Measurements from ENCODE around the gene MYCBPAP. TPM values are rescaled to one million over a fixed set of nuclear protein-coding genes. Genes with fewer than 3 reads are reported as not detected.

MYCBPAP gene
- polyA plus RNA-seq, 3 donors: 1.4 to 3.3 (median 2.2) TPM

DNA sequence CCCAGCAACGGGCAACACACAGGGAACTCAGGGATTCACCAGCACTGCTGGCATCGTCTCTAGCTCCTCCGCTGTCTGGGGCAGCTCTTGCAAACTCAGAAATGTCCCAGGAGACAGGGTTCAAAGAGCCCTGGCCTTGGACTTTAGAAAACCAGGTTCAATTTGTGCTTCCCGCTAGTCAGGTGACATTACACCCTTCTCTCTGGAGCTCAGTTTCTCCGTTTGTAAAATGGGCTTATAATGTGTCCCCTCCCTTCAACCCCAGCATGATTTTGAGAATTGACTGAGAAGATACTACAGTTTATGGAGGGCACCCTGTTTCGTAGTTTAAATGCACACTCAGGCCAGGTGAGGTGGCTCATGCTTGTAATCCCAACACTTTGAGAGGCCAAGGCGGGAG is 1.9 kb upstream of the MYCBPAP start:
- no peak for DNase-seq (ENCODE audit: extremely low read depth in 1 of 11, low read depth in 9 of 11, low spot score in 4 of 11)

DNA sequence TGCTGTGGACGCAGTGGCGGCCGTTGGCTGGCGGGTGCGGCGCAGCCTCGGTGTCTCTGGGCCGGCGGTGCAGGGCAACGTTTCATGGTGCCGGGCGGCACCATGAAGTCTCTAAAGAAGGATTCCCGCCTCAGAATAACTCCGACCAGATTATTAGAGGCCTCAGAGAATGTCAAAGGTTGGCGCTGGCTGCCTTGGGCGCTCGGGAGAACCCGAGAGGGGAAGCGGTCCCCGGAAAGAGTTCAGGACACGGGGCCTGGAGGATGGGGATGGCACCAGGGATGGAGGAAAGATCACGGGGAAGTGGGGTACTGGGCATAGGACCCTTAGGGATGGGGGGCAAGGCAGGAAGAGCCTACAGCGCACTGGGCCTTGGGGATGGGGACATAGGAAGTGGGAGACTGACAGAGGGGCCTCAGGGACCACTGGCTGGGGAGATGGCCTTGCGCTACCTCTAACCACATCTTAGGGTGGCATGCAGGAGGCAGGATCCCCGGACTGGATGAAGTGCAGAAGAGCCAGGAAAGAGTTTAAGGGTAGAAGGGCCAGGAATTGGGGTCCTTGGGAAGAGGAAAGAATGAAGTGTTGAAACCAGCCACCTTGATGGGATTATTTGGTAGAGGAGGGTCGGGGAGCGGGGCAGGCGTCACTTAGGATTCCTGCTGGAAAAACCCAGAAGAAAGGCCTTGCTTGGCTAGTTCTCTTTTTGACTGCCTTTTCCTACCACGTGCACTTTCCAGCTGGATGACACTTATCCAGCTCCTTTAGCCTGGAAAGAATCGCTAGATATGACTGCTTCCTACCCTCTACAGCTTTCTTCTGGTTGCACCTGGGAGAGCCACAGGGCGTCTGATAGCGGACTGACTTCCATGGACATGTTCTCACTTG is 578 bp downstream of the MYCBPAP start:
- no peak for DNase-seq (ENCODE audit: extremely low read depth in 1 of 11, low read depth in 9 of 11, low spot score in 4 of 11)

DNA sequence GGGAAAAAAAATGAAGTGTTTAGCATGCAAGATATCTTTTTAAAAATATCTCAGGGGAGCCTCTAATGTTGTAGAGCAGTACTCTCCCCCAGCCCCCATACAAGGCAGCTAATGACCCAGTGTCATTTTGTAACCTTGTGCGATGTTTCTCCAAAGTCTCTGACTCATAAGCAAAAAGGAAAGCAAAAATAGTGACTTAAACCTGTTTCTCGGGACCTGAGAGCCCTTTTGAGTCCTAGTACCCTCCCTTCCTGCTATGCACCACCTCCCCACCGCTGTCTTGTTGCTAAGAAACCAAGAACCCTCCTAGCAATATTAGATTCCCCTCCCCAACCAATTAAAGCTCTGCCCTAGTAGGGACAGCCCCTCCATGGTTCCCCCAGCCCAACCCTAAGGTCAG is 2.8 kb downstream of the MYCBPAP start:
- no peak for DNase-seq (ENCODE audit: extremely low read depth in 1 of 11, low read depth in 9 of 11, low spot score in 4 of 11)

DNA sequence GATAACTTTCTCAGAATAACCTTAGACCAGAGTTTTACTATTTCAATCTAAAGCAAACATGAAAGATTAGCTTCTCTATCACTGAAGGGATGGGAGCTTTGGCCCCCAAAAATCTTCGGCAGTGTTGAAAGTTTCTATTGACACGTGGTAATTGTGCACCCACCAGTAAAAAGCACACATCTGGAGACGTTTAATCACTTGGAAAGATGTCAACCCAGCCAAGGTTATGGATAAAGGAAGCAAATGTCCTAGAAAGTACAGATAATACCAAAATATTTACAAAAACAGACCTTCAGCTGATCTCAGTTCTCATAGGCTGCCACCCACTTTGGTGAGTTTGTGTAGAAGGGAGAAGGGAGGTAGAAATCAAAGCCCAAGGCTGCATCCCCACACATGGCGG is 5.3 kb downstream of the MYCBPAP start:
- no peak for DNase-seq (ENCODE audit: extremely low read depth in 1 of 11, low read depth in 9 of 11, low spot score in 4 of 11)

DNA sequence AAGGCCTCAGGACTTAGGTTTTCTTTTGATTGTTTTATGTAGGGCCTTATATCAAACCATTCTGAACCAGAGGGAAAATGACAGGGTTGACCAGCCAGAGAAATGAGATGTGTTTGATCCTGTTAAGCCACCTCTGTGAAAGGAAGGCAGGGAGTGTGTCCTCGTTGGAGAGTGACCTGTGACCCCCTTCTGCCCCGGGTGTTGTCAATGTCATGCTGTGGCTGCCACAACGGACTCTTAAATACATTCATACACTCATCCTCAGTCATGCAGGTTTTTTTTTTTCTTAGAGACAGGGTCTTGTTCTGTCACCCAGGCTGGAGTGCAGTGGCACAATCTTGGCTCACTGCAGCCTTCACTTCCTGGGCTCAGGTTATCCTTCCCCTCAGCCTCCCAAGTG is 6.1 kb downstream of the MYCBPAP start:
- DNase-seq (ENCODE audit: extremely low read depth in 1 of 11, low read depth in 9 of 11, low spot score in 4 of 11): no peak

DNA sequence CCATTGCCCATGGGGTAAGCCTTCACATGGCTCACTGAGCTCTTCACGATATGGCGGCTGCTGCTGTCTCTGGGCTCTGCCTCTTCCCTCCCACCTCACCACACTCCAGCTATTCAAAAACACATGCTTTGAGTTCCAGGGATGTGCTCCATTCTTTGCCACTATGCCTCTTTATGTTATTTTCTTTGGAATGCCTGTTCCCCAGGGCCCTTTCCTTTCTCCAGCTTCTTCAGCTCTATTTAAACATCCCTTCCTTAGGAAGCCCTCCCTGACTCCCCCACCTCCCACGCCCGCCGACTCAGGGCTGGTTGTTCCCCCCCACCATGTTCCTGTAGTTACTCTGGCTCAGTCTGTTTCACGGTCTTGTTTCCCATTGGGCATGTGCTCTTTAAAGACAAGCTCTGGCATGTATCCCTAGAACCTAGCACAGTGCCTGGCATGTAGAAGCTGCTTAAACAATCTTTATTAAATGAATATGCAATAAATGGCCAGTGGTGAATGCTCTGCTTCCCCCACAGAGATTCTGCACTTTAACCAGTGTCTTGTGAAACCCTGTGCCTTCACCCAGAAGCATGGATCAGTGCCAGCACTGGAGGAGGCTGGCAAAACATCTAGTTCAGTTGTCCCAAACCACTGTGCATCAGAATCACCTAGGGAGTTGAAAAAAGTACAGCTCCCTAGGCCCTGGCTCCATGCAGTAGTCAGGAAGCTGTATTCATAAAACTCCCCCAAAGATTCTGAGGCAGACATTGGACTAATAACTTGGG is 6.9 kb downstream of the MYCBPAP start:
- no peak for DNase-seq (ENCODE audit: extremely low read depth in 1 of 11, low read depth in 9 of 11, low spot score in 4 of 11)

DNA sequence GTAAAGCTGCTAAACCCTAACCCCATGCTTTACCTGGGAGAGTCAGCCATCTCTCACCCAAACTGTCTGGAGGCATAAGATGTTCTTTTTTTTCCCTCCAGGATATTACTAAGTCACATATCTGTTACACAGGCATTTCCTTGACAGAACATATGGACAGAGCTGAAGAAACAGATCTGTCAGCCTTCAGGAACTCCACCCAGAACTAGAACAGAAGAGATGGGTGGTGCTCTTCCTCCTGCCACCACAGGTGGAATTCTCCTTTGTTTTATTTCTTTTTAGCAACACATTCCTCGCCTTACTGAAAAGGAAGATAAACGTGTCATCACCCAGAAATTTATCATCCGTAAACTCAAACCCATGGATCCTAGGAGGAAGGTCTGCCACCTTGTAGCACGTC is 8.8 kb downstream of the MYCBPAP start:
- no peak for DNase-seq (ENCODE audit: extremely low read depth in 1 of 11, low read depth in 9 of 11, low spot score in 4 of 11)

DNA sequence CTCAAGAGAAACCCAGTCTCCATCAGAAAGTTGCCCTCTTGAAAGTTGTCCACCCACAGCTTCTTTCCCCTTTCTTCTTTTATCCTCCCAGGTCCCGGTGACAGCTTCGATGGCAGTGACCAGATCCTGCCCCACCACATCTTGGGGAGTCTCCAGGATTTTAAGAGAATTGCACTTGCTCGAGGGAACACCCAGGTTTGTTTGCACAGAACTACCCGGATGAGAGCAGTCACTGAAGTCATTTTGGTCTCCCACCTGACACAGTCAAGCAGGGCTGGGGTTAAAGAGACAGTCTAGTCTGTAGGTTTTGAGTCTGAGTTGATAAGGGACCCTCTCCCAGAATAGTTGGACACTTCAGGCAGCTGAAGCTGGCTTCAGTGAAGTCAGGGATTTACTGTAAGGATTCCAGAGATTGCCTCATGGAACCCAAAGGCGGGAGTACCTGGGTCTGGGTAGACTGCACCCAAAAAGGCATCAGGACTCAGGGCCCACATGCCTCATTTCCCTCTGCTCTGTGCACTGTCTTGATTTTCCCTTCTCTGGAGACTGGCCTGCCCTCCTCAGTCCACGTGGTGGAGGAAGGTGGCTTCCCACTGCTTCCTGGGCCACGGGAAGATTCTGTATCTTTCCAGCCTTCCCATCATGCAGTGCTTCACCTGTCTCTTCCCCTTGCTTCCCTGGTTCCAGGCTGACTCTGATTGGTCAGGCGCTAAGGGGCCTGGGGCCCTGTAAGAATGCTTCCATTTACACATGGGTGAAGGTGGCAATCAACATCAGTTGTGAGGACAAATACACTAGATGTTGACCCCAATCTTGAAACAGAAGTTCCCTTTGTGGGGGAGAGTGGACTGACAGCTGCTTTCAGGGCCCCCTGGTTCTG is 9.5 kb downstream of the MYCBPAP start:
- DNase-seq (ENCODE audit: extremely low read depth in 1 of 11, low read depth in 9 of 11, low spot score in 4 of 11): no peak

DNA sequence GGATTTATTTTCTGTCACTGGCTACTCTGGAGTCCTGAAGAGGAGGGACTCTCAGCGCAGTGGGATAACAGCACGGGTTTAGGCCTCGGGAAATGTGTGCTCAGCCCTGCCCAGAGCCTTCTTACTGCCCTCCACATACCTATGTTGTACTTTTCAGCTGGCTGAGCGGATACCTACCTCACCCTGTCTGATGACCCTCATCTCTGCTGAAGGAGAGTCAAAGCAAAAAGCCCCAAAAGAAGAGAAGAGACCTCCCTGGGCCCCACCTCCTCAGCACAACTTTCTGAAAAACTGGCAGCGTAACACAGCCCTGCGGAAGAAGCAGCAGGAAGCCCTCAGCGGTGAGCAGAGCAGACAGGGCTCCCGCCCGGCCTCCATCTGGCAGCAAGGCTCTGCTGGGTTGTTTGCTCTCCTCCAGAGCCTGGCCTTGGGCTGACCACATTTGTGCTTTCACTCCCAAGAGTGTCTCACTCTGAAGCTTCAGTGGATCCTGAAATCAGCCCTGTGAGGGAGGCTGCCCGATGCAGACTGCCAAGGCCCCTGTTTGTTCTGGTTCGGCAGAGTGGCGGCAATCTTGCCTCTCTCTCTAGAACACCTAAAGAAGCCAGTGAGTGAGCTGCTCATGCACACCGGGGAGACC is 10.3 kb downstream of the MYCBPAP start:
- DNase-seq (ENCODE audit: extremely low read depth in 1 of 11, low read depth in 9 of 11, low spot score in 4 of 11): no peak

DNA sequence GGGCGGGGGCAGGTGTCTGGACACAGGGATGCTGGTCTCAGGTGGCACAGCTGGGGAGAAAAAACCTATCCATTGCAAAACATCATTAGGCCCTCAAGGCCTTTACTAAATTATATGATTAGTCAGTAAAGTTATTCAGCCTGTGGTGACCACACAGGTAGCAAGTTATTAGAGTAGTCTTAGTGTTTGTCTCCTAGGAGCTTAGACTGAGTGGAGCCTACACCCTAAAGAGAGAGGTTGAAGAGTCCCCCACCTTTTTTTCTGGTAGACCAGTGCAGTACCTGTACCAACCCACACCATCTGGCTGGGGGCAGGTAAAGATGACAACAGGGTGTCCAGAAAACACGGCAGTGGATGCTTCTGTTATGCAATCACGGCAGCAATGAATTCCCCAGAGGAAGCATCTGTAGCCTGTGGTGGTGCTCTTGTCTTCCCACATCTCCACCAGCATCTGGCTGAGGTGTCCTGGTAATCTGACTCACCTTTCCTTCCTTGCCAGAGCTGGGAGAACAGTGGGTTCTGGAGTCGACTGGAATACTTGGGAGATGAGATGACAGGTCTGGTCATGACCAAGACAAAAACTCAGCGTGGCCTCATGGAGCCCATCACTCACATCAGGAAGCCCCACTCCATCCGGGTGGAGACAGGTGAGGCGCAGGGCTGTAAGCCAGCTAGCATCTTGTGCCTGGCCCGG is 11.0 kb downstream of the MYCBPAP start:
- DNase-seq (ENCODE audit: extremely low read depth in 1 of 11, low read depth in 9 of 11, low spot score in 4 of 11): no peak

DNA sequence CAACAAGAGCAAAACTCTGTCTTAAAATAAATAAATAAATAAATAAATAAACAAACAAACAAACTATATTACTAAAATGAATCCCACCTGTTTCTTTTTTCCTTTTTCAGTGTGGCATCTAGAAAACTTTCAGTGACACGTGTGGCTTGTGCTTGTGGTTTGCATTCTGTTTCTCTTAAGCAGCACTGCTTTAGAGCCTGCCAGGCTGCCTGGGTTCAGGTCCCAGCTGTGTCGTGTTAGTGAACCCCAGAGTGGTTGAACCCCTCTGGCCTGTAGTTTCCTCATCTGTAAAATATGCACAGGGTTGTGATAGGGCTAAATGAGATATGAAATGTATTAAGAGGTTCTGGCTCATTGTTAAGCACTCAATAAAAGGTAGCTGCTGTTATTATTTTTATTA is 12.2 kb downstream of the MYCBPAP start:
- DNase-seq (ENCODE audit: extremely low read depth in 1 of 11, low read depth in 9 of 11, low spot score in 4 of 11): no peak

DNA sequence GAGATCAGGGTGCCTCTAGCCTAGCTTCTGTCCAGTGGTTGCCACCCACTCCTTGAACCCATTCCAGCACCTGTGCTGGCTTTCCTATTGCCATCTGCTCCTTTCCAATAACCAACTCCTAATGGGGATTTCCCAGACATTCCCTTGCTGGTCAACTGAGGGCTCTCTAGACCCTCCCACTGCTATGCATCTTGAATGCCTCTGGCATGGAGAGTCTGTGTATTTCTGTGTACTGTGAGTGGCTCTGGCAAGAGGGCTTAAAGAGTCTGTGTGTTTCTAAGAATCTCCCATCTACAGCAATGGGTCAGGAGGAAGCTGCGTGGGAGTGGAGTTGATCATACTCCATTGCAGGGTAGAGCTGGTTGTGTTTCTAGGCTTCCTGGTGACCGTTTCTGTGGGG is 13.3 kb downstream of the MYCBPAP start:
- no peak for DNase-seq (ENCODE audit: extremely low read depth in 1 of 11, low read depth in 9 of 11, low spot score in 4 of 11)

DNA sequence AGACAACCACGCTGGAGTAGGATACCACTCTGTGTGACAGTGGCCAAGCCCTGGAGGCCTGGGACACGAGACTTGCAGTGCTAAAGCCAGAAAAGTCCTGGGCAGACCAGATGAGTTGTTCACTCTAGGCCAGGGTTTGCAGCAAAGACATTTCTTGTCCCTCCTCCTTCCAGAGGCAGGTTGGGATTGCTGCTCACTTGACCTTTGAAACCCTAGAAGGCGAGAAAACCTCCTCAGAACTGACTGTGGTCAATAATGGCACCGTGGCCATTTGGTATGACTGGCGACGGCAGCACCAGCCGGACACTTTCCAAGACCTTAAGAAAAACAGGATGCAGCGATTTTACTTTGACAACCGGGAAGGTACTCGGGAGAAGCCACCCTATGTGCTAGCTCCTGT is 14.5 kb downstream of the MYCBPAP start:
- DNase-seq (ENCODE audit: extremely low read depth in 1 of 11, low read depth in 9 of 11, low spot score in 4 of 11): no peak

DNA sequence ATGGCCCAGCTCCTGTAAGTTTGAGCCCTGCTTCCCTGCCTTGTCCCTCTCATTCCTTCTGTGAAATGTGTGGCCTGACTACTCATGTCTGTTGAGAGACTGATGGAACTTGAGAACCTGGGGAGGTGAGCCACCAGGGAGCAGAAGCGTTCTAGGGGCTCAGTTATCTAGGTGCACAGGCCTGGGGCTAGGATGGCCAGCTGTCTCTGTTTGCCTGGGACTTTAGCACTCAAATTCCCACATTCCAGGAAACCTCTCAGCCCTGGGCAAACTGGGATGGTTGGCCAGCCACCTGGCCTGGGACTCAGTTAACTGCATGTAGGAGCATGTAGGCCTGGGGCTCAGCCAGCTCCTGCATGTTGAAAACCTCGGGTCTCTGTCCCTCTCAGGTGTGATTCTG is 15.0 kb downstream of the MYCBPAP start:
- no peak for DNase-seq (ENCODE audit: extremely low read depth in 1 of 11, low read depth in 9 of 11, low spot score in 4 of 11)

DNA sequence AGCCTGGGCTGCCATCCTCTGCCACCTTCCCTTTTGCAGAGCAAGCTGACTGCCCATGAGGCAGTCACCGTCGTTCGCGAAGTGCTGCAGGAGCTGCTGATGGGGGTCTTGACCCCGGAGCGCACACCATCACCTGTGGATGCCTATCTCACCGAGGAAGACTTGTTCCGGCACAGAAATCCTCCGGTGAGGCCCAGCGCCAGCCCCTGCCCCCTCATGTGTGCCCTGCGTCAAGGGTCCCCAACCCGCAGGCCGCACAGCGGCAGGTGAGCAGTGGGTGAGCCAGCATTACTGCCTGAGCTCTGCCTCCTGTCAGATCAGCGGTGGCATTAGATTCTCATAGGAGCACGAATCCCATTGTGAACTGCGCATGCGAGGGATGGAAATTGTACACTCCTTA is 16.6 kb downstream of the MYCBPAP start:
- DNase-seq (ENCODE audit: extremely low read depth in 1 of 11, low read depth in 9 of 11, low spot score in 4 of 11): no peak

DNA sequence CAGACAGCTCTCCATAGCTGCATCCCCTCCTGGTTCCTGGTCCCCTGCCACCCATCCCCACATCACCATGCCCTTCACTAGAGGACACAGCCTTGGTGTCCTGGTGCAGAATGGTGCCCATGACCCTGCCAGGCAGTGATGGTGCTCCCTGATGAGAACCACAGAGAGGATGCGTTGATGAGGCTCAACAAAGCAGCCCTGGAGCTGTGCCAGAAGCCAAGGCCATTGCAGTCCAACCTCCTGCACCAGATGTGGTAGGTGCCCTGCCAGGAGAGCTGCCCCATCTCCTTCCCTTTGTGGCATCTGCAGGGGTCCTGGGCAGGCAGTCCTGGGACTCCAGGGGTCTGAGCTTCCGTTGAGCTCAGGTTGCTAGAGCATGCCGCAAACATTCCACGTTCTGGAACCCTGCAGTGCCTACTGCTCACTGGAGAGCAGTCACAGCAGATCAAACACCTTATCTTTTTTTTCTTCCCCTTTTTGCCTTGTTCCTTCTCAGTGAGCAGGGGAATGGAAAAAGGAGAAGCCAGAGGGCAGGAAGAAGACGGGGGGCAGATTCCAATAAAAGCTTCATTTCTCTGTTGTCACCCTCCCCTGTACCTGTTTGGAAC is 19.0 kb downstream of the MYCBPAP start:
- DNase-seq (ENCODE audit: extremely low read depth in 1 of 11, low read depth in 9 of 11, low spot score in 4 of 11): no peak

DNA sequence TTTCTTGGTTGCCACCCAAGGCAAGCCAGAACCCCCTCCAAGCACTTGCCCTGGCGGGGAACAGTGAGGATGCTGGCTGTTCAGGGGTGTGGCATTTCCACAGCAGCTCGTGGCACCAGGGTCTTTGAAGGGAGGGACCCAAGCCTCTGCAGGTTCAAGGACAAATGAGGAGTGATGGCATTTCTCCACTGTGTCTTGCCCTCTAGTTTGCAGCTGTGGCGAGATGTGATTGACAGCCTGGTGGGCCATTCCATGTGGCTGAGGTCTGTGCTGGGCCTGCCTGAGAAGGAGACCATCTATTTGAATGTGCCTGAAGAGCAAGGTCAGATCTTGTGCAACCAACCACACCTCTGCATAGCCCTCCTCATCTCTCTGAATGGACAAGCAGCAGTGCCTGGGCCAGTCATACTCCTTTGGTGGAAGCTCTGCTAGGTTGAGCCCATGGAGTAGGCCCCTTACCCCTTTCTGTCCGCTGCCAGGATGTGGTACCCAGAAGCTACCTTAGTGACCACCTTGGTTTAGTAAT is 19.8 kb downstream of the MYCBPAP start:
- no peak for DNase-seq (ENCODE audit: extremely low read depth in 1 of 11, low read depth in 9 of 11, low spot score in 4 of 11)

DNA sequence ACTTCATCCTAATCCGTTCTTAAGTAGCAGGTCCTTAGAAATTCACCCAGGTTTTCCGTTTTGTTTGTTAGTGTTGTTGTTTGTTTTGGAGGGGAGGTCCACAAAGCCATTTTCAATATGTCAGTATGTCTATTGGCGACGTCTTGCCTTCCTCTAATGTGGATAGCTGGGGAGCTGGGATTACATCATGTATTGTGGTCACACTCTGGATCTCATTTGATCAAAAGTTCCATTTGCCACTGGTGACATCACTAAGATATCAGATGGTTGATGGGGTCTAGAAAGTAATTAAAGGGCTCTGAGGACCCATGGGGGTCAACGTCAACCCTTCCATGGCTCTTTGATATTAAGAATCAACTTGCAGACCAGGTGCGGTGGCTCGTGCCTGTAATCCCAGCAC is 21.6 kb downstream of the MYCBPAP start:
- no peak for DNase-seq (ENCODE audit: extremely low read depth in 1 of 11, low read depth in 9 of 11, low spot score in 4 of 11)

Data from renal cortex interstitium (tissue), 11 donors.